WTC11 (cell line): ENCODE results near the gene TMEM225B. TPM values are rescaled to one million over a fixed set of nuclear protein-coding genes. Genes with fewer than 3 reads are reported as not detected.

Experiments
- ATAC-seq: fragments of 200-7000 bp; cut with Tn5 transposase; 2 replicates; pipeline ENCODE4 v1.10.0; 2021; ENCODE audit warnings: mild to moderate bottlenecking, moderate library complexity
- CTCF ChIA-PET: fragments of 300-600 bp; sonication (Branson Sonifier 250); formaldehyde crosslinking; loops from one replicate; lab custom pipeline; 2021; ENCODE audit warnings: antibody characterized with exemption; lab: Charles Lee
- POLR2A ChIA-PET: fragments of 350-600 bp; sonication (Branson Sonifier 250); formaldehyde crosslinking; loops from one replicate; lab custom pipeline; 2021; ENCODE audit warnings: antibody characterized with exemption; lab: Charles Lee
- DNase-seq: peaks from one replicate; pipeline ENCODE4 v3.0.0; 2021; ENCODE audit warnings: low spot score
- H3K27ac Mint-ChIP-seq: 2 replicates; pipeline ENCODE4 v1.8.0; 2021; ENCODE audit warnings: mixed read lengths
- H3K27me3 Mint-ChIP-seq: 2 replicates; pipeline ENCODE4 v1.8.0; 2021; ENCODE audit warnings: low read depth, mild to moderate bottlenecking, moderate library complexity, mixed read lengths
- H3K36me3 Mint-ChIP-seq: 2 replicates; pipeline ENCODE4 v1.8.0; 2021; ENCODE audit warnings: mixed read lengths
- H3K4me1 Mint-ChIP-seq: 2 replicates; pipeline ENCODE4 v1.8.0; 2022; ENCODE audit warnings: mixed read lengths
- H3K4me3 Mint-ChIP-seq: 2 replicates; pipeline ENCODE4 v1.8.0; 2021; ENCODE audit warnings: mild to moderate bottlenecking, moderate library complexity, mixed read lengths
- H3K9me3 Mint-ChIP-seq: 2 replicates; pipeline ENCODE4 v1.8.0; 2021; ENCODE audit warnings: mixed read lengths
- ATF1 ChIP-seq: sonication (generic); formaldehyde crosslinking; IDR thresholded peaks from 2 replicates; pipeline ENCODE4 v1.8.1; 2023; ENCODE audit warnings: mild to moderate bottlenecking, moderate library complexity, missing genetic modification reagents
- E2F1 ChIP-seq: sonication (generic); formaldehyde crosslinking; IDR thresholded peaks from 2 replicates; pipeline ENCODE4 v1.8.0; 2022; ENCODE audit warnings: mild to moderate bottlenecking, missing genetic modification reagents
- FOXP1 ChIP-seq: sonication (generic); formaldehyde crosslinking; IDR thresholded peaks from 2 replicates; pipeline ENCODE4 v1.8.0; 2022; ENCODE audit warnings: missing genetic modification reagents, mild to moderate bottlenecking, moderate library complexity, borderline replicate concordance
- GRHL2 ChIP-seq: fragments of 250-450 bp; sonication (Bioruptor Pico); IDR thresholded peaks from 2 replicates; pipeline ENCODE4 v1.8.0; 2022; ENCODE audit warnings: mild to moderate bottlenecking, moderate library complexity; ENCODE audit not compliant: insufficient replicate concordance, severe bottlenecking
- HMGA2 ChIP-seq: fragments of 250-450 bp; sonication (Bioruptor Pico); IDR thresholded peaks from 2 replicates; pipeline ENCODE4 v1.4.0; 2021; ENCODE audit warnings: mild to moderate bottlenecking, moderate library complexity
- KAT7 ChIP-seq: sonication (generic); formaldehyde crosslinking; IDR thresholded peaks from 2 replicates; pipeline ENCODE4 v1.8.1; 2023; ENCODE audit warnings: missing genetic modification reagents, mild to moderate bottlenecking, borderline replicate concordance
- MXD4 ChIP-seq: fragments of 250-450 bp; sonication (Bioruptor Pico); IDR thresholded peaks from 2 replicates; pipeline ENCODE4 v1.8.0; 2021; ENCODE audit warnings: mild to moderate bottlenecking, moderate library complexity, borderline replicate concordance
- NFE2L1 ChIP-seq: sonication (generic); formaldehyde crosslinking; IDR thresholded peaks from 2 replicates; pipeline ENCODE4 v1.8.1; 2023; ENCODE audit warnings: missing genetic modification reagents
- NFYB ChIP-seq: sonication (generic); formaldehyde crosslinking; conservative IDR thresholded peaks from 2 replicates; pipeline ENCODE4 v1.8.0; 2022; ENCODE audit warnings: low read depth, missing genetic modification reagents
- NR2C2 ChIP-seq: sonication (generic); formaldehyde crosslinking; IDR thresholded peaks from 2 replicates; pipeline ENCODE4 v1.8.0; 2022; ENCODE audit warnings: mild to moderate bottlenecking, missing genetic modification reagents
- NR3C1 ChIP-seq: sonication (generic); formaldehyde crosslinking; conservative IDR thresholded peaks from 2 replicates; pipeline ENCODE4 v1.8.1; 2023; ENCODE audit warnings: low read depth, mild to moderate bottlenecking, missing genetic modification reagents
- OVOL2 ChIP-seq: fragments of 250-450 bp; sonication (Bioruptor Pico); IDR thresholded peaks from 2 replicates; pipeline ENCODE4 v1.9.0; 2021; ENCODE audit warnings: mild to moderate bottlenecking, borderline replicate concordance
- TCF7 ChIP-seq: sonication (generic); formaldehyde crosslinking; IDR thresholded peaks from 2 replicates; pipeline ENCODE4 v1.8.0; 2022; ENCODE audit warnings: mild to moderate bottlenecking, low read depth, missing genetic modification reagents, moderate library complexity
- TP53 ChIP-seq: sonication (generic); formaldehyde crosslinking; IDR thresholded peaks from 2 replicates; pipeline ENCODE4 v1.8.1; 2023; ENCODE audit warnings: mild to moderate bottlenecking, missing genetic modification reagents
- ZBTB43 ChIP-seq: sonication (generic); formaldehyde crosslinking; IDR thresholded peaks from 2 replicates; pipeline ENCODE4 v1.8.1; 2023; ENCODE audit warnings: mild to moderate bottlenecking, missing genetic modification reagents
- ZNF121 ChIP-seq: sonication (generic); formaldehyde crosslinking; IDR thresholded peaks from 2 replicates; pipeline ENCODE4 v1.8.0; 2023; ENCODE audit warnings: missing genetic modification reagents
- ZNF138 ChIP-seq: sonication (generic); formaldehyde crosslinking; conservative IDR thresholded peaks from 2 replicates; pipeline ENCODE4 v1.8.1; 2022; ENCODE audit warnings: mild to moderate bottlenecking, moderate library complexity, missing genetic modification reagents
- ZNF232 ChIP-seq: sonication (generic); formaldehyde crosslinking; IDR thresholded peaks from 2 replicates; pipeline ENCODE4 v1.8.0; 2022; ENCODE audit warnings: mild to moderate bottlenecking, missing genetic modification reagents
- ZNF281 ChIP-seq: sonication (generic); formaldehyde crosslinking; IDR thresholded peaks from 2 replicates; pipeline ENCODE4 v1.8.0; 2023; ENCODE audit warnings: mild to moderate bottlenecking, missing genetic modification reagents
- ZNF423 ChIP-seq: fragments of 250-450 bp; sonication (Bioruptor Pico); IDR thresholded peaks from 2 replicates; pipeline ENCODE4 v2.1.2; 2022; ENCODE audit warnings: mild to moderate bottlenecking, moderate library complexity
- total RNA-seq: library from RNA; stranded (reverse); gene quantifications from 3 replicates; pipeline ENCODE4 v1.2.3, GENCODE V29; 2021
- TF ChIP-seq, protein P1 (sequence below): sonication (generic); formaldehyde crosslinking; IDR thresholded peaks from 2 replicates; pipeline ENCODE4 v1.8.1; 2023; ENCODE audit warnings: mild to moderate bottlenecking, missing genetic modification reagents, moderate library complexity
- TF ChIP-seq, protein P2 (sequence below): sonication (generic); formaldehyde crosslinking; IDR thresholded peaks from 2 replicates; pipeline ENCODE4 v1.8.1; 2022; ENCODE audit warnings: missing genetic modification reagents, borderline replicate concordance
- TF ChIP-seq, protein P3 (sequence below): fragments of 250-450 bp; sonication (Bioruptor Pico); IDR thresholded peaks from 2 replicates; pipeline ENCODE4 v2.1.2; 2022; ENCODE audit warnings: mild to moderate bottlenecking, moderate library complexity
- TF ChIP-seq, protein P4 (sequence below): sonication (generic); formaldehyde crosslinking; conservative IDR thresholded peaks from 2 replicates; pipeline ENCODE4 v1.8.1; 2023; ENCODE audit warnings: mild to moderate bottlenecking, low read depth, missing genetic modification reagents, moderate library complexity

TMEM225B gene
- total RNA-seq, 1 experiment from 2014 or later: 0.81 TPM

DNA sequence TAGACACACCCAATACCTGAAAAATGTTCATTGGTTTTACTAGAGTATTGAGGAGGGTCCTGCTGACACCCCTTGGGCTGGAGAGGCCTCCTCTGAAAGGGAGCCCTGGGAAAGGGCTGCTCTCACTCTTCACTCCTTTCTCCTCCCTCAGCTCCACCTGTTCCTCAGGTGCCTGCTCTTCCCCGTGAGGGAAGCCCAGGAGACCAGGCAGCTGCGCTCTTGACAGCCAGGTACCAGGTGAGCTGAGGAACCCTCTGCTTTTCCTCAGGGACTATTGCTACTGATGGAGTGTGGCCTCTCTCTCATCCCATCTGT, 36.4 kb upstream of the TMEM225B start:
- Mint-ChIP-seq H3K4me3 (no peak overlapping the region), H3K9me3 (no peaks in the 10 kb centered on the region), H3K36me3 (peaks cover 53% of the 10 kb centered on the region), H3K27me3 (no peaks in the 10 kb centered on the region), H3K4me1 (peaks cover 11% of the 10 kb centered on the region), H3K27ac (no peak overlapping the region)
- TF ChIP-seq, protein P1, sequence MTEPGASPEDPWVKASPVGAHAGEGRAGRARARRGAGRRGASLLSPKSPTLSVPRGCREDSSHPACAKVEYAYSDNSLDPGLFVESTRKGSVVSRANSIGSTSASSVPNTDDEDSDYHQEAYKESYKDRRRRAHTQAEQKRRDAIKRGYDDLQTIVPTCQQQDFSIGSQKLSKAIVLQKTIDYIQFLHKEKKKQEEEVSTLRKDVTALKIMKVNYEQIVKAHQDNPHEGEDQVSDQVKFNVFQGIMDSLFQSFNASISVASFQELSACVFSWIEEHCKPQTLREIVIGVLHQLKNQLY (CRISPR knock-in tag): no peak
- TF ChIP-seq NFYB (CRISPR knock-in tag): no peak
- TF ChIP-seq, protein P2, sequence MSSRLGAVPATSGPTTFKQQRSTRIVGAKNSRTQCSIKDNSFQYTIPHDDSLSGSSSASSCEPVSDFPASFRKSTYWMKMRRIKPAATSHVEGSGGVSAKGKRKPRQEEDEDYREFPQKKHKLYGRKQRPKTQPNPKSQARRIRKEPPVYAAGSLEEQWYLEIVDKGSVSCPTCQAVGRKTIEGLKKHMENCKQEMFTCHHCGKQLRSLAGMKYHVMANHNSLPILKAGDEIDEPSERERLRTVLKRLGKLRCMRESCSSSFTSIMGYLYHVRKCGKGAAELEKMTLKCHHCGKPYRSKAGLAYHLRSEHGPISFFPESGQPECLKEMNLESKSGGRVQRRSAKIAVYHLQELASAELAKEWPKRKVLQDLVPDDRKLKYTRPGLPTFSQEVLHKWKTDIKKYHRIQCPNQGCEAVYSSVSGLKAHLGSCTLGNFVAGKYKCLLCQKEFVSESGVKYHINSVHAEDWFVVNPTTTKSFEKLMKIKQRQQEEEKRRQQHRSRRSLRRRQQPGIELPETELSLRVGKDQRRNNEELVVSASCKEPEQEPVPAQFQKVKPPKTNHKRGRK (CRISPR knock-in tag): no peak
- TF ChIP-seq ZNF423: no peak
- no peak for TF ChIP-seq ZNF281 (CRISPR knock-in tag)
- TF ChIP-seq ZNF138 (CRISPR knock-in tag): no peak
- TF ChIP-seq NR3C1: no peak
- TF ChIP-seq KAT7: no peak
- TF ChIP-seq, protein P3, sequence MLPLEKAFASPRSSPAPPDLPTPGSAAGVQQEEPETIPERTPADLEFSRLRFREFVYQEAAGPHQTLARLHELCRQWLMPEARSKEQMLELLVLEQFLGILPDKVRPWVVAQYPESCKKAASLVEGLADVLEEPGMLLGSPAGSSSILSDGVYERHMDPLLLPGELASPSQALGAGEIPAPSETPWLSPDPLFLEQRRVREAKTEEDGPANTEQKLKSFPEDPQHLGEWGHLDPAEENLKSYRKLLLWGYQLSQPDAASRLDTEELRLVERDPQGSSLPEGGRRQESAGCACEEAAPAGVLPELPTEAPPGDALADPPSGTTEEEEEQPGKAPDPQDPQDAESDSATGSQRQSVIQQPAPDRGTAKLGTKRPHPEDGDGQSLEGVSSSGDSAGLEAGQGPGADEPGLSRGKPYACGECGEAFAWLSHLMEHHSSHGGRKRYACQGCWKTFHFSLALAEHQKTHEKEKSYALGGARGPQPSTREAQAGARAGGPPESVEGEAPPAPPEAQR (CRISPR knock-in tag): no peak
- TF ChIP-seq HMGA2 (CRISPR knock-in tag): no peak
- TF ChIP-seq NR2C2 (CRISPR knock-in tag): no peak
- no peak for TF ChIP-seq TCF7 (CRISPR knock-in tag)
- no peak for TF ChIP-seq ZNF121 (CRISPR knock-in tag)
- TF ChIP-seq ATF1 (CRISPR knock-in tag): no peak
- TF ChIP-seq ZBTB43: no peak
- TF ChIP-seq OVOL2 (CRISPR knock-in tag): no peak
- ChIA-PET CTCF (no interaction called here), POLR2A (no interaction called here)
- DNase-seq (no peak), ATAC-seq (no peak)

DNA sequence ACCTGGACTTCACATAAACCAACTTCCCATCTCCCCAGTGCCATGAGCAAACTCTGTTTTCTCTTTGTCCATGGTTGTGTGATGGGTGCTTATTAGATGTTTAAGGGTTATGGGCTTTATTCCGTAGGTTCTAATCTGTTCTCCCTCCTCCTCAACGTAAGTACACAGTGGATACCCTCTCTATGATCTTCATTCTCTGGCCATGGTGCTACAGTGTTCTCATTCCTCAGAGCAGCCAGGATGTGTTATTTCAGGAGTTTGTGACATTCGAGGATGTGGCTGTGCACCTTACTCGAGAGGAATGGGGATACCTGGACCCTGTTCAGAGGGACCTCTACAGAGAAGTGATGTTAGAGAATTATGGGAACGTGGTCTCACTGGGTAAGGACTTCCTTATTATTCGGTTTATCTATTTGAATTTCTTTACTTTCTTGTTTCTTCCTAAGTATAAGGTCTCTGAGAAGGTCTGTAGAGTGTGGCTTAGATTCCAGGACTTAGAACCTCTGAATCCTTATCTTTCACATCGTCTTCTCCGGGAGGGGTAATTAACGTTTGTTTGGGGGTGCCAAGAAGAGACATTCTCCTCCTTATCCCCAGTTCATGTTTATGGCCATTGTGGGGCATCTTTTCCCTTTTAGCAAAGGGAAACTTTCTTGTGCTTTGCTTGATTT, 35.8 kb upstream of the TMEM225B start:
- Mint-ChIP-seq H3K36me3 (peaks cover 53% of the 10 kb centered on the region), H3K4me3 (no peak overlapping the region), H3K27ac (0 out of 2 replicates have a peak overlapping the region, but pooled peaks have one; percentile 5), H3K4me1 (peaks cover 9% of the 10 kb centered on the region), H3K9me3 (no peaks in the 10 kb centered on the region), H3K27me3 (no peaks in the 10 kb centered on the region)
- ATAC-seq (no peak), DNase-seq (no peak)
- ChIA-PET POLR2A (no interaction called here), CTCF (no interaction called here)
- no peak for TF ChIP-seq ZNF232 (CRISPR knock-in tag)
- no peak for TF ChIP-seq ATF1 (CRISPR knock-in tag)
- TF ChIP-seq E2F1 (CRISPR knock-in tag): no peak
- no peak for TF ChIP-seq FOXP1
- no peak for TF ChIP-seq KAT7
- no peak for TF ChIP-seq TP53 (CRISPR knock-in tag)
- TF ChIP-seq GRHL2 (CRISPR knock-in tag): no peak
- TF ChIP-seq, protein P4, sequence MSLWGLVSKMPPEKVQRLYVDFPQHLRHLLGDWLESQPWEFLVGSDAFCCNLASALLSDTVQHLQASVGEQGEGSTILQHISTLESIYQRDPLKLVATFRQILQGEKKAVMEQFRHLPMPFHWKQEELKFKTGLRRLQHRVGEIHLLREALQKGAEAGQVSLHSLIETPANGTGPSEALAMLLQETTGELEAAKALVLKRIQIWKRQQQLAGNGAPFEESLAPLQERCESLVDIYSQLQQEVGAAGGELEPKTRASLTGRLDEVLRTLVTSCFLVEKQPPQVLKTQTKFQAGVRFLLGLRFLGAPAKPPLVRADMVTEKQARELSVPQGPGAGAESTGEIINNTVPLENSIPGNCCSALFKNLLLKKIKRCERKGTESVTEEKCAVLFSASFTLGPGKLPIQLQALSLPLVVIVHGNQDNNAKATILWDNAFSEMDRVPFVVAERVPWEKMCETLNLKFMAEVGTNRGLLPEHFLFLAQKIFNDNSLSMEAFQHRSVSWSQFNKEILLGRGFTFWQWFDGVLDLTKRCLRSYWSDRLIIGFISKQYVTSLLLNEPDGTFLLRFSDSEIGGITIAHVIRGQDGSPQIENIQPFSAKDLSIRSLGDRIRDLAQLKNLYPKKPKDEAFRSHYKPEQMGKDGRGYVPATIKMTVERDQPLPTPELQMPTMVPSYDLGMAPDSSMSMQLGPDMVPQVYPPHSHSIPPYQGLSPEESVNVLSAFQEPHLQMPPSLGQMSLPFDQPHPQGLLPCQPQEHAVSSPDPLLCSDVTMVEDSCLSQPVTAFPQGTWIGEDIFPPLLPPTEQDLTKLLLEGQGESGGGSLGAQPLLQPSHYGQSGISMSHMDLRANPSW (CRISPR knock-in tag): no peak
- no peak for TF ChIP-seq MXD4
- TF ChIP-seq NFE2L1 (CRISPR knock-in tag): no peak
